H4 (cell line): ENCODE data around the gene TPST2. TPM values are rescaled to one million over a fixed set of nuclear protein-coding genes. Genes with fewer than 3 reads are reported as not detected.

Experiments
- total RNA-seq: library from RNA; depleted of rRNA; stranded (reverse); fragments of >200 nt; shearing (Covaris generic); gene quantifications from 2 replicates; pipeline ENCODE4 v1.2.3, GENCODE V29; 2014; rRNA removed

Gene TPST2
- total RNA-seq, 1 experiment from 2014 or later = 13.8 TPM

Other genes with a start within 250 kb of the TPST2 start
- 1.8 and 2.7 TPM in 2 replicates for gene ASPHD2, start 160.9 kb downstream of the TPST2 start, total RNA-seq
- gene HPS4, start 106.3 kb downstream of the TPST2 start, total RNA-seq = 14.4 and 19.8 TPM in 2 replicates
- 19.2 and 22.0 TPM in 2 replicates for gene SRRD, start 106.3 kb downstream of the TPST2 start, total RNA-seq
- gene TFIP11, start 77.7 kb downstream of the TPST2 start, total RNA-seq = 13.8 and 15.4 TPM in 2 replicates
- not detected in 2 replicates for gene CRYBB1, start 27.9 kb upstream of the TPST2 start, total RNA-seq
- not detected in 2 replicates for gene CRYBA4, start 31.8 kb upstream of the TPST2 start, total RNA-seq
- under 0.01 TPM in 1 of 2 replicates, not detected in the other for gene MIAT, start 67.5 kb upstream of the TPST2 start, total RNA-seq